HG03139 (cell line): ENCODE data around the gene CCDC3.
"Not testable (repeated sequence)": the region's sequence is repeated elsewhere in the genome, so short reads cannot be mapped to it uniquely, and the experiment has no call there.

Experiments used
- ATAC-seq: cut with Tn5 transposase; IDR thresholded peaks from one replicate; pipeline ENCODE4 v1.9.1; 2021; ENCODE audit not compliant: unreplicated experiment

The CCDC3 gene

GRCh38 chr10:13001887-13002212 lies 337 bp upstream of the CCDC3 start:
- ATAC-seq, result no peak

- ATAC-seq, result no peak
These were observed 1.1 kb downstream of the CCDC3 start for GRCh38 chr10:13000431-13000830.

DNA sequence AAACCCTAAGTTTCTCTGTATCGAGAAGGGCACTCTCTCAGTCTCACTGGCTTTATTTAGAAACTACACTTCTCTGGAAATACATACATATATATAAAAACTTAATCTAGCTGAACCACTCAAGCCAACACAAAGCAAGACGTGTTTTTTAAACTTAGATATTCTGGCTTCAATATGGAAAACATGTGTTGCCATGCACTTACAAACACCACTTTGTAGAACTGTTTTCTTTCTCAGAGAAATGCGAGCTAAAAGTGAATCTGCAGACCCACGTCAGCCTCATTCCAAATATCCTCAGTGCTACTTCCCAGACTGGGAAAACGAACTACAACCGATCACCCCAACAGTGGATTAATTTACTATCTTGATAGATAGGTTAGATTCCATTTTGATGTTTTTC lies 1.7 kb downstream of the CCDC3 start:
- ATAC-seq, result no peak

DNA sequence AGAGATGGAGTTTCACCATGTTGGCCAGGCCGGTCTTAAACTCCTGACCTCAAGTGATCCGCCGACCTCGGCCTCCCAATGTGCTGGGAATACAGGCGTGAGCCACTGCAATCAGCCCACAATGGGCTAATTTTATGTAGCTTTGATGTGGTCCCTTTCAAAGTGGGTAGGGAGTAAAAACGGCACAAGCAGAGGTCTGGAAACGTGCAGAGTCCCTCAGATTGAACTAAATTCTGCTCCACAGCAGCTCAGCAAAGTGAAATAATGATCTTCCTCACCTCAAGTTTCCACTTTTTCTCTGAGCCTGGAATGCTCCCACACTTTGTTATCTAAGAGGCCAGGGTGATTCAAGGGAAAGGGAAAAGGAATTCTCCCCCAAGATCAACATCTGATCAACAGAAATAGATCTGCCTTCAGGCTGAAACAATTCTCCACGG lies 6.1 kb downstream of the CCDC3 start:
- ATAC-seq, result no peak

GRCh38 chr10:12993595-12993994 lies 7.9 kb downstream of the CCDC3 start:
- ATAC-seq, result no peak

- no peak for ATAC-seq
These were observed 16.2 kb downstream of the CCDC3 start for GRCh38 chr10:12985347-12985746.

DNA sequence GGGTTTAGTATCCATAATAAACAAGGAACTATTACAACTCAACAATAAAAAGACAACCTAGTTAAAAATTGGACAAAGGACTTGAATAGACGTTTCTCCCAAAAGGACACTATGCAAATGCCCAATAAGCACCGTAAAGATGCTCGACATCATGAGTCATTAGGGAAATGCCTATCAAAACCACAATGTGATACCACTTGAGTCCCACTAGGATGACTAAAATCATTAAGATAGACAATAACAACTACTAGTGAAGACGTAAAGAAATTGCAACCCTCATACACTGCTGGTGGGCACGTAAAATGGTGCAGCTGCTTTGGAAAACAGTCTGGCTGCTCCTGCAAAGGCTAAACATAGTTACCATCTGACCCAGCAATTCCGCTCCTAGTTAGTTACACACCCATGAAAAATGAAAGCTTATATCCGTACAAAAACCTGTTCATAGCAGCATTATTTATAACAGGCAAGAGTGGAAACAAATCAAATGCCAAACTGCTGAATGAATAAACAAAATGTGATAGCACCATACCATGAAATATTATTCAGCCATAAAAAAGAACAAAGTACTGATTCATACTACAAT lies 17.3 kb downstream of the CCDC3 start:
- no peak for ATAC-seq

GRCh38 chr10:12983568-12983967 lies 17.9 kb downstream of the CCDC3 start:
- not testable (repeated sequence) for ATAC-seq

- ATAC-seq, result no peak
These were observed 19.9 kb downstream of the CCDC3 start for GRCh38 chr10:12981570-12981969.

DNA sequence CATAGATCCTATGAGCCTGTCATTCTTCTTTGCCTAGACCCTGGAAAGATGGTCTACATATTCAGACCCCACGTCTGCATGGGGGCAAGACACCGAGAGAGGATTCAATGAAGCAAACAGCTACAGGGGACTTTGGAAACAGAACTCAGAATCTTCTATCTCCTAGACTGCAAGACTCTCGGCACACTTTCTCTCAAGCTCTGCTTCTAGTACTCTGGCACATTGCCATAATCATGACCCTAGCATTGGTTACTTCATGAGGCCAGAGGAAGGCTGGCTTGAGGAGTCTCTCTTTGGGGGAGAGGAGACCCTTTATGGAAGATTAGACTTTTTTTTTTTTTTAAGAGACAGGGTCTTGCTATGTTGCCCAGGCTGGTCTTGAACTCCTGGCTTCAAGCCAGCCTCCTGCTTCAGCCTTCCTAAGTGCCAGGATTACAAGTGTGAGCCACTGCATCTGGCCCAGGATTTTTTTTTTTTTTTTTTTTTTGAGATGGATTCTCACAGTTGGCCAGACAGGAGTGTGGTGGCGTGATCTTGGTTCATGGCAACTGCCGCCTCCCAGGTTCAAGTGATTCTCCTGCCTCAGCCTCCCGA lies 20.7 kb downstream of the CCDC3 start:
- ATAC-seq, result no peak

- ATAC-seq, result no peak
These were observed 21.3 kb downstream of the CCDC3 start for GRCh38 chr10:12980102-12980661.

DNA sequence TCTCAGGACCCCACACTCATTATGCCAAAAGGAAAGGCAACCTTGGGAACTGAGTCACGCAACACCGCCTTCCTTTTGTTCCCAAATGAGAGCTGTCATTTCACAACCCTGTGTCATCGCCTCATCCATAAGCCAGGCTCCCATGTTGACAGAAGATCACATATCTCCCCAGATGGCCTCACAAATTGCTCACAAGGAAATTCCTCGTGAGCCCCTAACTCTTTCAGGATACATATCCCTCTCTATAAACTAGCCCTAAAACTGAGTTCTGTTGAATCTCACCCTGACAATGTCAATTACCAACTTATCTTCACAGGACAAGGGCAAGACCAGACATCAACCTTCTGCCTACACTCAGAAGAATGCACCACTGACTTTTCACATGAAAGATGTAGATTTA lies 22.6 kb downstream of the CCDC3 start:
- ATAC-seq, result no peak

DNA sequence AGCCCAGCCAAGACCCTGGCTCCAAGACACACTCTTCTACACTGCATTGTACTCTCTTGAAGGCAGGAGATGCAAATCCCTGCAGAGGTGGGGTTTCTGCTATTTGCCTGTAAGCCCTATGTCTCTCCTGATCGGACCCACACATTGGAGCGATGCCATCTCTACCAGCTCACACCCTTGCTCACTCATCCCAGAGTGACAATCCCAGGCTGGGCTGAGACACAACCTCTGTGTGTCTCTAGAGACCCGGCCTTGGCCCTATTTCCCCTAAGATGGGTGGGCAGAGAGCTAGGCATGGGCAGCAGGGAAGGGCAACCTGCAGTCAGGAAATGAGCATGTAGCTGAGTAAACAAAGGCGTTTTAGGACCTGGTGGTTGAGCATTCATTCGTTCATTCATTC lies 25.6 kb downstream of the CCDC3 start:
- ATAC-seq, result no peak

DNA sequence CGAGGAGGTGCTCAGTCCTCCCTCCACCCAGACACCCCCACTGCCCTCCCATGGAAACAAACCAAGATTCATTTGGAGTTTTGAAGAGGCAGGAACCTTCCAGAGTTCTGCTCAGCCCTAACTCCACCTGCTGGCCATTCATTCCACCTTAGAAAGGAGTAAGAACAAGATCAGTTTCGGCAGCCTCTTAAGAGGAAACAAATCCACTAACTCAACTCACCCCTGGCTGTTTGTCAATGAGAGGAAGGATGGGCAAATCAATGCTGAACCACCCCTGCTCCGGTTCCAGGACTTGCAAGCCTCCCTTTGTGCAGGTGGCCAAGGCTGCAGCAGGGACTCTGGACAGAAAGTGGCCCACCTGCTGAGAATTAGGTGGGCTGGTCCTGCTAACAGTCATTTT lies 26.2 kb downstream of the CCDC3 start:
- no peak for ATAC-seq

DNA sequence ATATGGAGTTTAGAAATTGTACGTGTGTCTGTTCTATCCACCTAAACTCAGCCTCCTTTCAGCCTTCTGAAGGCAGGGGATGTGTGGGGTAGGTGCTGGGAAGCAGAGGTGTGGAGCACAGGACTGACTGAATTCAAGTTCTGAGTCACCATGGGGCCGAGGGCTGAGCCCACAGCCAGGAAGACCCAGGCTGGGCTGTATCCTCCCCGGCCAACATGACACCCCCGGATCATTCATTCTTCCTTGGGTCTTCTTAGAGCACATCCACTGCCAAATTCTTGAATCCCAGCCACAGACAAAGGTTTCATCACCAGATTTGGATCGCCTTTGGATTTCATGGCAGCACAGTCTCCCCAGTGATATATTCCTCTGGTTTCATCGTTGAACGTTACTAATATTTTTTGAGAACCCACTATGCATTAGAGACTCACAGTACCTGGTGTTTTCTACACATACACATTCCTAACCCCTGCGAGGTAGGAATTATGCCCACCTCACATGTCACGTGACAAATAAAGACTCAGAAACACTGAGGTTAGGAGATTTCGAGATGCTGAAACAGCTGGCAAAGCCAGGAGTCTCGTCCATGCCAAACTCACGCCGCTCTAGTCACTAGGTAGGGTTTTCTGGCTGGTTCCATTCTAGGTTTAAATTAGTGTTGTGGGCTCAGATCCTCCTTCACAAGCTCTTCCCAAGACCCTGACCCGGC lies 26.9 kb downstream of the CCDC3 start:
- no peak for ATAC-seq

GRCh38 chr10:12974078-12974477 lies 27.4 kb downstream of the CCDC3 start:
- ATAC-seq, result no peak

GRCh38 chr10:12973149-12973718 lies 28.3 kb downstream of the CCDC3 start:
- no peak for ATAC-seq

DNA sequence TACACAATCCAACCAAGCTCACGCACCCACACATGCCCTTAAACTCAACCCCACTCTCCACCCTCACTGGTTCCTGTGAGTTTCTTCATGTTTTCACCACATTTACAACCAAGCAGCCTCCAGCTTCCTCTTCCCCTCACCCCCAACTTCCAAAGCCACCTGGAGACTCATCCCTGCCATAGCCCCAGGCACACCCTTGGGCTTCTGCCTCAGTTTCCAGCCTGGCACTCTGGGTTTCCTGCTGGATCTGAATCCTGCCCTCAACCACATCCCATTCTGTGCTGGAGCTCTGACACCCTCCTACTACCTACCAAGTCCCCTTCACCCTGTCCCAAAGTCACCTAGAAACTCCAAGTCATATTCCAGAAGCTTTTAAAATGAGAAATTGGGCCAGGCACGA lies 29.4 kb downstream of the CCDC3 start:
- no peak for ATAC-seq

DNA sequence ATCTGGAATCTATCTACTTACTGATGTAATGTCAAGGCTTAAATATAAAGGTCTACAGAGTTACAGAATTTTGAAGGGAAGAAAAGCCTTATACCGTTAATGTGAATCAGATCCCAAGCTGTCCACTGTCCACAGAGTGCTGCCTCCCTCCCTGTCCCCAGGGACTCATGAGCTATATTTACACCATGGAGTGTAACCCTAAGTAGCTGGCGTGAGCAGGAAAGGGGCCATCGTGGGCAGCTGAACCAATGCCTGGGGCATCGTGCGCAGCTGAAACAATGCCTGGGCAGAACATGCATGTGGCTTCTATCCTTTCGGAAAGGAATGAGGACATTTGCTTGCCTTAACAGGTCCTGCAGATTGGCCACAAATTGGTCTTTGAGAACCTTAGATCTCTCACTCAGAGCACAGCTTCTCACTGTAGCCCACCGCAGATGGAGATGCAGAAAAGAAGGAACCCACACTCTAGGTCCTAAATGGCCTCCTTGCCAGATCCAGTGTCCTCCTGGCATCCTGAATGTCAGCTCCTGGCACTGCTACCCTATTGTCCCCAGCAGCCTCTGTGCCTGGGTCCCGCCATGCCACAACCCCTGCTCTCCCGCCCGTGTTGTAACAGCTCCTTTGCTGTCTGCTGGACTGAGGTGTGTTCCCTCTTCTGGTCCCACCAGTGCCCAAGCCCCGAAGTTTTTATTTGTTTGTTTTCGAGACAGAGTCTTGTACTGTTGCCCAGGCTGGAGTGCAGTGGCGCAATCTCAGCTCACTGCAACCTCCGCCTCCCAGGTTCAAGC lies 30.3 kb downstream of the CCDC3 start:
- ATAC-seq, result no peak

GRCh38 chr10:12969951-12970350 lies 31.6 kb downstream of the CCDC3 start:
- ATAC-seq, result no peak

DNA sequence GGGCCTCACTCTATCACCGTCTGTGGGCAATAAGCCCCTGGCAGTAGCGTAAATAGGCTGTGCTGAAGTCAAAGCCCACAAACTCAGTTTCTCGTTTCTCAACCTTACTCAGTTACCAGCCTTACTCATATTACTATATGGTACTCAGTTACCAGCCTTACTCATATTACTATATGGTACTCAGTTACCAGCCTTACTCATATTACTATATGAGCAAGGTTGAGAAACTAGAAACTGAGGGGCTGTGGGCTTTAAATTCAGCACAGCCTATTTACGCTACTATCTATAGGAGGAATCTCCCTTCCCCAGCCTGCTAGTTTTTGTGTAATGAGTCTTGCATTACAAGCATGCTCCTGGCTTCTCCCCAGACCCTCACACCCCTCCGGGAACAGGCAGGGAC lies 35.4 kb downstream of the CCDC3 start:
- no peak for ATAC-seq
